ENCODE results near the gene TBCD.

The TBCD gene

DNA sequence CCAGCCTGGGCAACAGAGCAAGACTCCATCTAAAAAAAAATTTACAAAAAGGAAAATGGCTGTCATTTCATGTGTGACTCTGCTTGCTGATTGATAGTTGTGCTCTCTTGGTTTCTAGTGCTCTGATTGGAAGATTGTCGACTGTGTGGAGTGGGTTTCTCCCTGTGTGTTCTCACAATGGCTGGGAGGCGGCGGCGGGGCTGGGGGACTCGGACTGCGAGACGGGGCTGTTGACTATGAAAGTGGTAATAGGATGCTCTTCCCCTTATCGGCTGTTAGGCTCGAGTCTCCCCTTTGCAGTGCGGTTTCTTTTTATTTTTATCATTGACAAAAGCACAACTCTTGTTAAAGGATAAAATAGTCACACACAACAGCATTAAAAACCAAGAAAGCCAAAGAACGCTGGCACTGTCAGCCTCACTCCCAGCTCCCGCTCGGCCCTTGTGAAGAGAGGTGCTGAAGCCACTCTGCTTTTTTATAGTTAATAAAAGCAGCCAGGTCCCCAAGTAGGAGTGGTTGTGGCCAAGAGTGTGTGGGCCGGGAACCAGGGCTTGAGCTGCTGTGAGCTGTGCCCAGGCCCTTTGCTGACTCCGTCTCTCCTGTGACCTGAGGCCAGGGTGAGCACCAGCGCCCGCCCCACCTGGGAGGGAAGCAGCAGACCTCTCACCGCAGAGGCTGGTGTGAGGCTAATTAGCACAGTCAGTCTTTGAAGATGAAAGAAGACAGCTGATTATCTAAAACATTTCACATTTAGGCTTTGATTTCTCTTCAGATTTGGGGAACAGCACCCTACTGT lies 36.5 kb downstream of the TBCD start:
- H3K4me3 ChIP-seq (ENCODE audit: low read depth, low read length) = no peak overlapping the region
- TF ChIP-seq, protein P1, sequence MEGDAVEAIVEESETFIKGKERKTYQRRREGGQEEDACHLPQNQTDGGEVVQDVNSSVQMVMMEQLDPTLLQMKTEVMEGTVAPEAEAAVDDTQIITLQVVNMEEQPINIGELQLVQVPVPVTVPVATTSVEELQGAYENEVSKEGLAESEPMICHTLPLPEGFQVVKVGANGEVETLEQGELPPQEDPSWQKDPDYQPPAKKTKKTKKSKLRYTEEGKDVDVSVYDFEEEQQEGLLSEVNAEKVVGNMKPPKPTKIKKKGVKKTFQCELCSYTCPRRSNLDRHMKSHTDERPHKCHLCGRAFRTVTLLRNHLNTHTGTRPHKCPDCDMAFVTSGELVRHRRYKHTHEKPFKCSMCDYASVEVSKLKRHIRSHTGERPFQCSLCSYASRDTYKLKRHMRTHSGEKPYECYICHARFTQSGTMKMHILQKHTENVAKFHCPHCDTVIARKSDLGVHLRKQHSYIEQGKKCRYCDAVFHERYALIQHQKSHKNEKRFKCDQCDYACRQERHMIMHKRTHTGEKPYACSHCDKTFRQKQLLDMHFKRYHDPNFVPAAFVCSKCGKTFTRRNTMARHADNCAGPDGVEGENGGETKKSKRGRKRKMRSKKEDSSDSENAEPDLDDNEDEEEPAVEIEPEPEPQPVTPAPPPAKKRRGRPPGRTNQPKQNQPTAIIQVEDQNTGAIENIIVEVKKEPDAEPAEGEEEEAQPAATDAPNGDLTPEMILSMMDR (IDR thresholded peaks at IDR 0.05; ENCODE audit: insufficient read depth, low read length, missing control alignments) = no peak
- ChIA-PET POLR2A (no interaction called here), CTCF (interaction anchor here (1.1 to 1.9 kb wide), 2 partner anchors 9 to 12 kb away, joined by 3 to 7 read pairs; no protein-coding TSS in a partner anchor)
- no peak for DNase-seq (ENCODE audit: low read depth, low spot score)

DNA sequence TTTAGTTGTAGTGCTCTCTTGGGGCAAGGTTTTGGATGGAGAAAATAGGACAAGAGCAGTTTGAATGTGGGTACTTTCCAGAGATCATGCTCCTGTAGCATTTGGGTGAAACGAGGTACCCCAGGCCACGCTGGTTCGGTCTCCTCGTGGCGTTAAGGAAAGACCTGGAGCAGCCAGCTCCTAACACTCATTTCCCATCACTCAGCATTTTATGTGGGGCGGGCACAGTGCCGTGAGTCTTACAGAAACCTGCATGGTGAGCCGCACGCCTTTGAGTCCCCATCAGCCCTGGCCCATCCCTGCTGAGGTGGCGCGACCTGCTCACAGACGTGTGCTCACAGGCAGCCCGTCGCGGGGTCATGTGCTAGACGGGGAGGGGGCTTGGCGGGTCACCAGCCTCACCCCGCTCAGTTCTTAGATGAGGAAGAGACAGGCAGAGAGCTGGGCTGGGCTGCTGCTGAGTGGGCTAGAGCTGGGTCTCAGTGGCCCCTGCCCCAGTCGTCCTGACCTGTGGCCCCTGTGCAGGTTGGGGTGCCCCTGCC lies 37.3 kb downstream of the TBCD start:
- TF ChIP-seq, protein P1 (IDR thresholded peaks at IDR 0.05; ENCODE audit: insufficient read depth, low read length, missing control alignments) = no peak
- no peak overlapping the region for H3K4me3 ChIP-seq (ENCODE audit: low read depth, low read length)
- no peak for DNase-seq (ENCODE audit: low read depth, low spot score)
- POLR2A ChIA-PET = no interaction called here
- CTCF ChIA-PET = interaction anchor here (1.1 to 2.7 kb wide), 5 partner anchors 8 to 18 kb away, joined by 3 to 15 read pairs (median 5); no protein-coding TSS in a partner anchor

DNA sequence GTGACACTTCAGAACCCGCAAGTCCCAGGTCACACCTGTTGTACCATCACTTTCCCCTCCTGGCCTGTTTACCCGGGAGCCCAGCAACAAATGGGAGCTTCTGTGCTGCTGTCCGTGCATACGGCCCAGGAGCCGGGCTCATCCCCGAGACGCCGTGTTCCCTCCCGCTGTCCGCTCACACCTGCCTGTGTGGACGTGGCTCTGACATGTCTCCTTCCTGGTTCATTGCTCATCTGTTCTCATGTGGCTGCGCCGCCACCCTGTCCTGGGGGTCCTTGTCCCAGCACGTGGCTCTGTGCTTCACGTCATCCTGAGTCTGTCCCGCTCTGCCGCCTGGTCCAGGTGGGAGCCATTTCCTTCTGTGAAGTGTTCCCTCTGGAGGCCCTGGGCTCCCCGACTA lies 37.9 kb downstream of the TBCD start:
- DNase-seq (ENCODE audit: low read depth, low spot score) = no peak
- ChIA-PET CTCF (interaction anchor here (1.2 to 2.7 kb wide), 4 partner anchors 8 to 17 kb away, joined by 3 to 15 read pairs (median 6); no protein-coding TSS in a partner anchor), POLR2A (no interaction called here)
- TF ChIP-seq, protein P1 (IDR thresholded peaks at IDR 0.05; ENCODE audit: insufficient read depth, low read length, missing control alignments) = no peak
- no peak overlapping the region for H3K4me3 ChIP-seq (ENCODE audit: low read depth, low read length)

DNA sequence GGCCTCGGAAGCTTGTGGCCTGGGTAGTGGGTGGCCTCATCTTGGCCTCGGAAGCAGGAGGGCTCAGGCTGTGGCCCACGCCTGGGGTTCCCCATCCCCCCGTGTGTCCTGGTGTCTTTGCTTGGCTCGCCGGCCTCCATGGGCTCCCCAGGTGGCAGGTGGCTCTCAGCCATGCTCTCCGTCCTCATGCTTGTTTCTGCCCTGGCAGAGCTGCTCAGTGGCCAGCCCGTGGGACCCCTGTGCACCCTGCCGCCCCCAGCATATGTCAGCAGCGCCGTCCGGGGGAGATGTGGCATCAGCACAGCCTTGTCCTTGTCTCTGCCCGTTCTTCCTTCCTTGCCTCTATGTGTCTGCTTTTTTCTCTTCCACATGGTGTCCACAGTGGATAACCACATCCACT lies 38.5 kb downstream of the TBCD start:
- no peak overlapping the region for H3K4me3 ChIP-seq (ENCODE audit: low read depth, low read length)
- ChIA-PET POLR2A (no interaction called here), CTCF (interaction anchor here (1.2 to 2.7 kb wide), 4 partner anchors 9 to 17 kb away, joined by 3 to 15 read pairs (median 6); no protein-coding TSS in a partner anchor)
- TF ChIP-seq, protein P1 (IDR thresholded peaks at IDR 0.05; ENCODE audit: insufficient read depth, low read length, missing control alignments) = no peak
- DNase-seq (ENCODE audit: low read depth, low spot score) = no peak

DNA sequence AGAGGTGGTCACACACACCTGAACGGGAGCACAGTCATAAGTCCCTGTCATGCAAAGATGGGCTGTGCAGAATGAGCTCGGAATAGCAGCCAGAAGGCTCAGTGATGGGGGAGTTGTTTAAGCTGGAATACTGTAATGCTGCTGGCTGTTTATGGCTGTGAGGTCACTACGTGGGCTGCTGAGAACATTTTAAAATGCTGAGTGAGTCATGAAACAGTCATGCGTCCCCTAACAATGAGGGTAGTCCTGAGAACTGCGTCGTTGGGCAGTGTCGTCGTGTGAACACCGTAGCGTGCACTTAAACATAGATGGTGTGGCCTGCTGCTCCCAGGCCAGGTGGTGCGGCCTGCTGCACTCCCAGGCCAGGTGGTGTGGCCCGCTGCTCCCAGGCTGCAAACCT lies 39.7 kb downstream of the TBCD start:
- DNase-seq (ENCODE audit: low read depth, low spot score) = peak; percentile 33
- TF ChIP-seq, protein P1 (IDR thresholded peaks at IDR 0.05; ENCODE audit: insufficient read depth, low read length, missing control alignments) = no peak
- H3K4me3 ChIP-seq (ENCODE audit: low read depth, low read length) = no peak overlapping the region
- ChIA-PET POLR2A (no interaction called here), CTCF (interaction anchor here (1.3 to 2.7 kb wide), 3 partner anchors 10 to 123 kb away, joined by 4 to 15 read pairs (median 8); no protein-coding TSS in a partner anchor)

DNA sequence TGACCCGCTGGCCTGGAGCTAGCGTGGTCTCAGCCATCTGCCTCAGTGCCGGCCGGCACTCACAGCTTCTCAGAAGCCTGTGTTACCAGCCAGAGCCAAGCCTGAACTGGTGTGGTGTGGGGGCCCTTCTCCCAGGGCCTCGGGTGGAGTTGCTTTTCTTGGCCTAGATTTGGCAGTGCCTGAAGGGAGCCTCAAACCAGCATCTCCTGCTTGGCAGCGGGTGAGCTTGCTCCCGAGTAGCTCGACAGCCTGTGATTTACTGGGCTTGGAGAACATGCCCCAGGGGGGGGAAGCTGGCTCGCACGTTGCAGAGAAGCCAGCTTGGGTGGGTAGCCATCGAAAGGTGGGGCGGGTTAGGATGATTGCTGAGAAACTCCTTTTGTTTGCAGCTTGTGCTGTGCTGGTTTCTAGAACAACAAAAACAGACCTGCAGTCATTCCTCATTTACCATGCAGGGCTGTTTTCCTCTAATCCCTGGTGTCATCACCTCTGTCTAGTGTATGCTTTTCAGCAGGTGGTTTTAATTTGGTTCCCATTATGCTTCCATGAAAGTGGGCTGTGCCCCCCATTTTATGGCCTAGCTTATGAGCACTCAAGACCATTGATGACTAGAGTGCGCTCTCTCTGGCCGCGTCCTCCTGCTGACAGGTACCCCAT lies 42.2 kb downstream of the TBCD start:
- H3K4me3 ChIP-seq (ENCODE audit: low read depth, low read length) = no peak overlapping the region
- TF ChIP-seq, protein P1 (IDR thresholded peaks at IDR 0.05; ENCODE audit: insufficient read depth, low read length, missing control alignments) = no peak
- DNase-seq (ENCODE audit: low read depth, low spot score) = no peak
- POLR2A ChIA-PET = no interaction called here
- CTCF ChIA-PET = interaction anchor here (1.2 to 1.3 kb wide), 2 partner anchors 13 to 17 kb away, joined by 3 to 8 read pairs; no protein-coding TSS in a partner anchor
